Measurements from ENCODE around the gene NOL4. TPM values are rescaled to one million over a fixed set of nuclear protein-coding genes. Genes with fewer than 3 reads are reported as not detected.

The NOL4 gene
- total RNA-seq, 4 donors from 2014 or later, result not detected

DNA sequence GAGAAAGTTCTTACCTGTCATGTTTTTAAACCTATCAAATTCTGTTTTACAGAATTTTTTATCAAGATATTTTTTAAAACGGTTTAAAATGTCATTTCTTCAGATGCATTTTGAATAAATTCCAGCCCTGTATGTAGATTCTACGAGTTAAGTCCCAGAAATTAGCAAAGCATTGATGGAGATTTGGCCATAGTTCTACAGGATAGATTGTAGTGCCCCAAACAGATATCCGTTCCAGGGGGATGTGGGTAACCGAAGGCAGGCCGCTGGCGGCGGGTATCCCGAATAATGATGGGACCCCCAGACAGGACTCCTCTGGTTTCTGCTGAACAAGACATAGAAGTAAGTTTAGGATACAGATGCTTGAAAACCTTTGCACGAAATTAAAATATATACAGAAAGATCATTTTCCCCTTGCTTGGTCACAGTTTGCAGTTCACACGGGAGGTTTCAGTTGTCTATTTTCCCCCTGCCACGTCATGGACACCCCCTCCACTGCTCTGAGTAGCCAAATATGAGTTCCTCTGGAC, 755 bp downstream of the NOL4 start:
- TF ChIP-seq, protein P1, sequence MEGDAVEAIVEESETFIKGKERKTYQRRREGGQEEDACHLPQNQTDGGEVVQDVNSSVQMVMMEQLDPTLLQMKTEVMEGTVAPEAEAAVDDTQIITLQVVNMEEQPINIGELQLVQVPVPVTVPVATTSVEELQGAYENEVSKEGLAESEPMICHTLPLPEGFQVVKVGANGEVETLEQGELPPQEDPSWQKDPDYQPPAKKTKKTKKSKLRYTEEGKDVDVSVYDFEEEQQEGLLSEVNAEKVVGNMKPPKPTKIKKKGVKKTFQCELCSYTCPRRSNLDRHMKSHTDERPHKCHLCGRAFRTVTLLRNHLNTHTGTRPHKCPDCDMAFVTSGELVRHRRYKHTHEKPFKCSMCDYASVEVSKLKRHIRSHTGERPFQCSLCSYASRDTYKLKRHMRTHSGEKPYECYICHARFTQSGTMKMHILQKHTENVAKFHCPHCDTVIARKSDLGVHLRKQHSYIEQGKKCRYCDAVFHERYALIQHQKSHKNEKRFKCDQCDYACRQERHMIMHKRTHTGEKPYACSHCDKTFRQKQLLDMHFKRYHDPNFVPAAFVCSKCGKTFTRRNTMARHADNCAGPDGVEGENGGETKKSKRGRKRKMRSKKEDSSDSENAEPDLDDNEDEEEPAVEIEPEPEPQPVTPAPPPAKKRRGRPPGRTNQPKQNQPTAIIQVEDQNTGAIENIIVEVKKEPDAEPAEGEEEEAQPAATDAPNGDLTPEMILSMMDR (IDR thresholded peaks at IDR 0.05; ENCODE audit: low read depth), result no peak

DNA sequence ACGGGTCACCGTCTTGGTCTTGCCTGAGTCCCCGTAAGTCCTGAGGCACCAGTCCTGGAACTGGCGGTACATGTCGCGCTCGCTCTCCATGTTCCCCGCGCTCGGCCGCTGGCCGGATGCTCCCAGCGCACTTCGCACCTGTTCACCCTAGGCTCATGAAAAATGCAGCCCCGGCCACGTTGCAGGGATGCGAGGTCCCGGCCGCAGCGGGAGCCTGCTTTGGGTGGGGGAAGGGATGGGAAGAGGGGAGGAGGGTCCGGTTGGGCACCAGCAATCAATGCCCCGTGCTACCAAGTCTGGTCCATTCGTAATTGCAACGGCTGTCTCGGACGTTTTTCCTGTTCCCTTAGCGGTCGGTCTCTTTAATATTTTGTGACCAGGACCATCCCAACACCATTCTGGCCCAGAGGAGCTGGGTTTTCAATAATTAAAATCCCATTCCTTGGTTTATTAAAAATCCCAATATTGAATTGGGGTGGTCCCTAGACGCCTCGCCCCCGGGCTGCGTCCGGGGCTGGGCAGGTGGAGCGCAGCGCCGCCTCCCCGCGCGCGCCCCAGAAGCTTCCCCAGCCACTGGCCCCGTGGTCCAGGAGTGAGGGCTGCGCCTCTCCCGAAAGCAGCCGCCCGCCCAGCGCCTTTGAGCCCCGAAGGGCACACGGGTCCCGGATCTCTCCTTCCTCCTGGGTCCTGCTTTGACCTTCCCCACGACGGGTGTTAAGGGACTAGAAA, 1.4 kb downstream of the NOL4 start:
- TF ChIP-seq, protein P1 (IDR thresholded peaks at IDR 0.05; ENCODE audit: low read depth), result no peak

DNA sequence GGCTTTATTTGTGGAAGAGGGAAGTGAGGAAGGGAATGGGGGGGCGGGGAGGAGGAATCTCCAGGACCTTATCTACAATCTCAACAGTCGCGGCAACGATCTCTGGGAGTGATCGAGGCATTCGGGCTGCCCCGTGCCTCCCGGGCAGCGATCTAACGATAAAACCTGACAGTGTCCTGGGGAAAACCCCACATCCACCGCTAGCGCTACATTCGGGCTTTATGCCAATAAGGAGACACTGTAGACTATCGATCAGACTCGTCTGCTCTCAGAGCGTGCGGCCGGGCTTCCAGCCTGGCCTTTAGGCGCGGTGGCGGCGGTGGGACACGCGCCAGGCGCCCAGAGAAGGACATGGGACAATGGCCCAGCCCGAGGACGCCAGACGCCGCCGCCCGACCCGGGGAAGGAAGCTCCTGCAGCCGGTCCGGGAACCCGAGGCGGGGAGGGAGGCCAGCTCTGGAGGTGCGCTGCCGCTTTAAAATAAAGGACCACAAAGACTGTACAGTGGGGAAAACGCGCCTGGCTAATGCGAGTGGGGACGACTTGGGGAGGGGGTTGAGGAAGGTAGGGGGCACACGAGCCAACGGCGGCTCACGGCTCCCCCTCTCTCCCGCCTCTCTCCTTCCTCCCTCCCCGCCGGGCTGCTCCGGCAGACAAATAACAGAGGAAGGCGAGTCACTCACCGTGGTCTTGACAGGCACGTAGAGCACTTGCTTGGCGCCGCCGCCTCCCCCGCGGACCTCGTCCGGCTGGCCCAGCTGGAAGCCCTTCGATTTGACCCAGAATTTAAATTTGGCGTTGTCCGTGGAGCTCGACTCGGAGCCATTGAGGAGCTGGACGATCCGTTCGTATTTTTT, 2.2 kb downstream of the NOL4 start:
- TF ChIP-seq, protein P1 (IDR thresholded peaks at IDR 0.05; ENCODE audit: low read depth), result no peak

DNA sequence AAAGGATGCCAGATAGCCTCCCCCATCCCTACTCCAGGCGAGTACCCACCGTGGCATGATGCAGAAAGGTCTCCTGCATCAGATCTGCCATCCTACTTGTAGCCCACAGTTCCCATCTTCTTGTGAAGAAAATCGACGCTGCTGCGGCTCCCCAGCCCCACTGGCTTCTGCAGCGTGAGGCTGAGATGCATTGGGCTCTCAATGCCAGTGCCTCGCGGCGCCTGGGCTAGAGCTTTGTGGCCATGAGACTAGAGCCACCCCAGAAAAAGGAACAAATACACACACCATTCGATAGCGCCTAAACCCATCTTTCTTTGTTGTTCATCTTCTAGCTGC, 2.8 kb downstream of the NOL4 start:
- TF ChIP-seq, protein P1 (IDR thresholded peaks at IDR 0.05; ENCODE audit: low read depth), result no peak

DNA sequence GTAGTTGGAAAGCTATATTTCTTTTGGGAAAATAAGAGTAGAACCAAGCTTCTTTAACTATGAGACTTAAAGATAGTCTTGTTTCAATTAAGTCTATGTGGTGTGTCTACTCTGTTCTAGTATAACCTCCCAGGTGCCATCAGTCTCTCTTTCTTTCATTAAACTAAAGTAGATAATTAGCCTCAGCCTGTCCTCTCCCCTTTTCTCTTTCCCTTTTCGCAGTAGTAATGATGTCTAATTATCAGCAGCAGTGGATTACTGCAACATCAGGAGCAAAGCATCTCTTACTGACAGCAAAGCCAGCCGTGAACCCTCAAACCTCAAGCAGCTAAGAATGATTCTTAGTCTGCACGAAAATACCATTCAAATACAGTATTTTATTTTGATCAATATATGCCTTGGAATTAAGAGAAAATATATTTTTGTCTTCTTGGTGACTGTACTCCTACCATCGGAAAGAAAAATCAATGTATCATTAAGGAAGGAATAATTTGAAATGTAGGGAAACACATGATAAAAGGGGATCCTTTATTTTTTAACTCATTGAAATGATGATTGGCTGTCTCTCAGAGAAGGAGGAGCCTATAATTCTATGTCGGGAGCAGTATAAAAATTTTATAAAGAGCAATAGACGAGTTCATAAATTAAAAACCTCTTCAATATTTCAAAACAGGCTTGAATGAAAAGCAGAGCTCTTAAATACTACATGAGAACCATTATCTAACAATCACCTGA, 4.5 kb downstream of the NOL4 start:
- TF ChIP-seq, protein P1 (IDR thresholded peaks at IDR 0.05; ENCODE audit: low read depth), result no peak

DNA sequence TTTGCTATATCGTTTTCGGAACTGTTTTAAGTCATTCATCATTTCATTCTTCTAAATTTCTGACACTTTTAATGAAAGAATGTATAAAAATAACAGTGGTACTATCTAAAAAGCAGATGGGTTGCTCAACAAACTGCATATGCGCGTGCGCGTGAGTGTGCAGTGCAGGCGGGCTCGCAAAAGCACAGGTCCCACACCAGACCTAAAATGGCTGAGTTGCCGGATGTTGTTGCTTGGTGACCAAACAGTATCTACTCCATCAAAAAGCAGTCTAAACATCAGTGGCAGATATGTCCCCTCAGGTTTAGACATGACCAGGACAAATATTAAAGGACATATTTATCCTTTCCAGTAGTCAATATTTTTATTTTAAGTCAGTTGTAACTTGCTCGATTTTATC, 5.1 kb downstream of the NOL4 start:
- TF ChIP-seq, protein P1 (IDR thresholded peaks at IDR 0.05; ENCODE audit: low read depth), result no peak
